ENCODE data around the gene MEX3D.

GRCh38 chr19:1599460-1599846 is 31.3 kb upstream of the MEX3D start:
- TF ChIP-seq CTCF (IDR thresholded peaks at IDR 0.05) (no peak), POLR2A (IDR thresholded peaks at IDR 0.05) (no peak)

All from esophagus squamous epithelium (tissue), 4 donors.